WTC11 (cell line): ENCODE results near the gene BOD1L1. TPM values are rescaled to one million over a fixed set of nuclear protein-coding genes. Genes with fewer than 3 reads are reported as not detected.

Experiments
- ATAC-seq: fragments of 200-7000 bp; cut with Tn5 transposase; 2 replicates; pipeline ENCODE4 v1.10.0; 2021; ENCODE audit warnings: mild to moderate bottlenecking, moderate library complexity
- CTCF ChIA-PET: fragments of 300-600 bp; sonication (Branson Sonifier 250); formaldehyde crosslinking; loops from one replicate; lab custom pipeline; 2021; ENCODE audit warnings: antibody characterized with exemption; lab: Charles Lee
- POLR2A ChIA-PET: fragments of 350-600 bp; sonication (Branson Sonifier 250); formaldehyde crosslinking; loops from one replicate; lab custom pipeline; 2021; ENCODE audit warnings: antibody characterized with exemption; lab: Charles Lee
- DNase-seq: peaks from one replicate; pipeline ENCODE4 v3.0.0; 2021; ENCODE audit warnings: low spot score
- H3K27ac Mint-ChIP-seq: 2 replicates; pipeline ENCODE4 v1.8.0; 2021; ENCODE audit warnings: mixed read lengths
- H3K27me3 Mint-ChIP-seq: 2 replicates; pipeline ENCODE4 v1.8.0; 2021; ENCODE audit warnings: low read depth, mild to moderate bottlenecking, moderate library complexity, mixed read lengths
- H3K36me3 Mint-ChIP-seq: 2 replicates; pipeline ENCODE4 v1.8.0; 2021; ENCODE audit warnings: mixed read lengths
- H3K4me1 Mint-ChIP-seq: 2 replicates; pipeline ENCODE4 v1.8.0; 2022; ENCODE audit warnings: mixed read lengths
- H3K4me3 Mint-ChIP-seq: 2 replicates; pipeline ENCODE4 v1.8.0; 2021; ENCODE audit warnings: mild to moderate bottlenecking, moderate library complexity, mixed read lengths
- H3K9me3 Mint-ChIP-seq: 2 replicates; pipeline ENCODE4 v1.8.0; 2021; ENCODE audit warnings: mixed read lengths
- FOXK1 ChIP-seq: sonication (generic); formaldehyde crosslinking; IDR thresholded peaks from 2 replicates; pipeline ENCODE4 v1.8.0; 2022; ENCODE audit warnings: mild to moderate bottlenecking, moderate library complexity, missing genetic modification reagents
- IRF2 ChIP-seq: sonication (generic); formaldehyde crosslinking; IDR thresholded peaks from 2 replicates; pipeline ENCODE4 v1.8.0; 2022; ENCODE audit warnings: low read depth, missing genetic modification reagents, borderline replicate concordance
- KAT7 ChIP-seq: sonication (generic); formaldehyde crosslinking; IDR thresholded peaks from 2 replicates; pipeline ENCODE4 v1.8.1; 2023; ENCODE audit warnings: missing genetic modification reagents, mild to moderate bottlenecking, borderline replicate concordance
- MYBL2 ChIP-seq: sonication (generic); formaldehyde crosslinking; IDR thresholded peaks from 2 replicates; pipeline ENCODE4 v1.8.1; 2023; ENCODE audit warnings: mild to moderate bottlenecking, moderate library complexity, missing genetic modification reagents
- ZNF121 ChIP-seq: sonication (generic); formaldehyde crosslinking; IDR thresholded peaks from 2 replicates; pipeline ENCODE4 v1.8.0; 2023; ENCODE audit warnings: missing genetic modification reagents
- ZNF263 ChIP-seq: sonication (generic); formaldehyde crosslinking; IDR thresholded peaks from 2 replicates; pipeline ENCODE4 v1.8.1; 2022; ENCODE audit warnings: low read depth, mild to moderate bottlenecking, moderate library complexity, missing genetic modification reagents
- ZNF423 ChIP-seq: fragments of 250-450 bp; sonication (Bioruptor Pico); IDR thresholded peaks from 2 replicates; pipeline ENCODE4 v2.1.2; 2022; ENCODE audit warnings: mild to moderate bottlenecking, moderate library complexity
- total RNA-seq: library from RNA; stranded (reverse); gene quantifications from 3 replicates; pipeline ENCODE4 v1.2.3, GENCODE V29; 2021
- TF ChIP-seq, protein P1 (sequence below): fragments of 250-450 bp; sonication (Bioruptor Pico); IDR thresholded peaks from 2 replicates; pipeline ENCODE4 v2.1.2; 2022; ENCODE audit warnings: mild to moderate bottlenecking, moderate library complexity
- TF ChIP-seq, protein P2 (sequence below): sonication (generic); formaldehyde crosslinking; IDR thresholded peaks from 2 replicates; pipeline ENCODE4 v1.8.0; 2022; ENCODE audit warnings: mild to moderate bottlenecking, missing genetic modification reagents
- TF ChIP-seq, protein P3 (sequence below): sonication (generic); formaldehyde crosslinking; IDR thresholded peaks from 2 replicates; pipeline ENCODE4 v1.8.0; 2022; ENCODE audit warnings: mild to moderate bottlenecking, missing genetic modification reagents
- TF ChIP-seq, protein P4 (sequence below): sonication (generic); formaldehyde crosslinking; conservative IDR thresholded peaks from 2 replicates; pipeline ENCODE4 v1.8.1; 2023; ENCODE audit warnings: mild to moderate bottlenecking, low read depth, missing genetic modification reagents, moderate library complexity
- TF ChIP-seq, protein P5 (sequence below): sonication (generic); formaldehyde crosslinking; IDR thresholded peaks from 2 replicates; pipeline ENCODE4 v1.8.1; 2022; ENCODE audit warnings: mild to moderate bottlenecking, moderate library complexity, missing genetic modification reagents
- TF ChIP-seq, protein P6 (sequence below): sonication (generic); formaldehyde crosslinking; IDR thresholded peaks from 2 replicates; pipeline ENCODE4 v1.8.1; 2023; ENCODE audit warnings: mild to moderate bottlenecking, moderate library complexity, missing genetic modification reagents

BOD1L1 gene
- total RNA-seq, 1 experiment from 2014 or later: 43.5 TPM

DNA sequence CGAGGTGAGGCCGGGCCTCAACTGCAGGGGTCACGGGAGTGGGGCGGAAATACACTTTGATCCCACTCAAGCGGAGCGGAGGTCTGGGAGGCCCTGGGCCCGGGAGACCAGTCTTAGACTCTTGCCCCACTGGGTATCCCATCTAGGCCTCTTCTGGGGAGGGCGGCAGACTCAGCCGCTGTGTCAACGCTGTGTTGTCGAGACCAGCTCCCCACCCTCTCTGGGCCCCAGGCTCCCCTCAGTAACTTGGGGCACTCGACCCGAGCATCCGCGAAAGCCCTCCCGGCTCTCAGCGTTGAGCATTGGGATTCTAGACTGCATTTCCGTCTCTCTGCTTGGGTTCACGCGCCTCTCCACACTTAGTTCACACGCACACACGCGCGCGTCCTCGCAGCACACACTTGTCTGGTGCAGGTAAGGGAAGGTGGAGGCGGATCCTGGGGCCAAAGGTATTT, 84.9 kb downstream of the BOD1L1 start (continued):
- TF ChIP-seq, protein P1, sequence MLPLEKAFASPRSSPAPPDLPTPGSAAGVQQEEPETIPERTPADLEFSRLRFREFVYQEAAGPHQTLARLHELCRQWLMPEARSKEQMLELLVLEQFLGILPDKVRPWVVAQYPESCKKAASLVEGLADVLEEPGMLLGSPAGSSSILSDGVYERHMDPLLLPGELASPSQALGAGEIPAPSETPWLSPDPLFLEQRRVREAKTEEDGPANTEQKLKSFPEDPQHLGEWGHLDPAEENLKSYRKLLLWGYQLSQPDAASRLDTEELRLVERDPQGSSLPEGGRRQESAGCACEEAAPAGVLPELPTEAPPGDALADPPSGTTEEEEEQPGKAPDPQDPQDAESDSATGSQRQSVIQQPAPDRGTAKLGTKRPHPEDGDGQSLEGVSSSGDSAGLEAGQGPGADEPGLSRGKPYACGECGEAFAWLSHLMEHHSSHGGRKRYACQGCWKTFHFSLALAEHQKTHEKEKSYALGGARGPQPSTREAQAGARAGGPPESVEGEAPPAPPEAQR (CRISPR knock-in tag): no peak
- no peak for TF ChIP-seq FOXK1 (CRISPR knock-in tag)

DNA sequence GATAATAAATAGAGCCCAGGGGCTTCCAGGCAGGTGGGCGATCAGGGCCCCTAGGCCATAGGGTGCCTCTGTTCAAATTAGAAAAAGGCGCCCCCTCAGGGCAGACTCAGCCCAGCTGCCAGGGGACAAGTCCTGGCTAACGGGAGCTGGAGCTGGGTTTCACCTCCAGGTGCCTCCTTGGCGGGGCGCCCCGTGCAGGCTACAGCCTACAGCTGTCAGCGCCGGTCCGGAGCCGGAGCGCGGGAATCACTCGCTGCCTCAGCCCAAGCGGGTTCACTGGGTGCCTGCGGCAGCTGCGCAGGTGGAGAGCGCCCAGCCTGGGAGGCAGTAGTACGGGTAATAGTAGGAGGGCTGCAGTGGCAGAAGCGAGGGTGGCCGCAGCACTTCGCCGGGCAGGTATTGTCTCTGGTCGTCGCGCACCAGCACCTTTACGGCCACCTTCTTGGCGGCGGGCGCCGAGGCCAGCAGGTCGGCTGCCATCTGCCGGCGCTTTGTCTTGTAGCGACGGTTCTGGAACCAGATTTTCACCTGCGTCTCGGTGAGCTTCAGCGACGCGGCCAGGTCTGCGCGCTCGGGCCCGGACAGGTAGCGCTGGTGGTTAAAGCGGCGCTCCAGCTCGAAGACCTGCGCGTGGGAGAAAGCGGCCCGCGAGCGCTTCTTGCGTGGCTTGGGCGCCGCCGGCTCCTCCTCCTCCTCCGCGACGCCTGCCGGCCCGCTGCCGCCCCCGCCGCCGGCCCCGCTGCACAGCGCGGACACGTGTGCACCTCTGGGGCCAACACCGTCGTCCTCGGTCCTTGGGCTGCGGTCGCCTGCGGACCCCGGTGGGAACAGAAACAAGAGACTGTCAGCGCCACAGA, 85.6 kb downstream of the BOD1L1 start:
- DNase-seq (peak; percentile 80), ATAC-seq (peak; percentile 14)
- no peaks in the 10 kb centered on the region for H3K9me3 Mint-ChIP-seq
- POLR2A ChIA-PET: interaction anchor here (1.9 kb wide), 1 partner anchor 58 kb away, joined by 6 read pairs; the partner anchor contains the start of gene RAB28
- TF ChIP-seq IRF2 (CRISPR knock-in tag) (no peak), ZNF423 (CRISPR knock-in tag) (peak; percentile 33; the same call in 1 of the 2 replicates), KAT7 (CRISPR knock-in tag) (0 out of 2 replicates have a peak, but pooled peaks have one; percentile 72), MYBL2 (CRISPR knock-in tag) (peak; percentile 35; the same call in 1 of the 2 replicates), ZNF121 (CRISPR knock-in tag) (no peak), ZNF263 (CRISPR knock-in tag) (0 out of 2 replicates have a peak, but pooled peaks have one; percentile 39)
- TF ChIP-seq, protein P2, sequence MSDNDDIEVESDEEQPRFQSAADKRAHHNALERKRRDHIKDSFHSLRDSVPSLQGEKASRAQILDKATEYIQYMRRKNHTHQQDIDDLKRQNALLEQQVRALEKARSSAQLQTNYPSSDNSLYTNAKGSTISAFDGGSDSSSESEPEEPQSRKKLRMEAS (CRISPR knock-in tag): peak; percentile 78; the same call in 1 of the 2 replicates
- TF ChIP-seq, protein P3, sequence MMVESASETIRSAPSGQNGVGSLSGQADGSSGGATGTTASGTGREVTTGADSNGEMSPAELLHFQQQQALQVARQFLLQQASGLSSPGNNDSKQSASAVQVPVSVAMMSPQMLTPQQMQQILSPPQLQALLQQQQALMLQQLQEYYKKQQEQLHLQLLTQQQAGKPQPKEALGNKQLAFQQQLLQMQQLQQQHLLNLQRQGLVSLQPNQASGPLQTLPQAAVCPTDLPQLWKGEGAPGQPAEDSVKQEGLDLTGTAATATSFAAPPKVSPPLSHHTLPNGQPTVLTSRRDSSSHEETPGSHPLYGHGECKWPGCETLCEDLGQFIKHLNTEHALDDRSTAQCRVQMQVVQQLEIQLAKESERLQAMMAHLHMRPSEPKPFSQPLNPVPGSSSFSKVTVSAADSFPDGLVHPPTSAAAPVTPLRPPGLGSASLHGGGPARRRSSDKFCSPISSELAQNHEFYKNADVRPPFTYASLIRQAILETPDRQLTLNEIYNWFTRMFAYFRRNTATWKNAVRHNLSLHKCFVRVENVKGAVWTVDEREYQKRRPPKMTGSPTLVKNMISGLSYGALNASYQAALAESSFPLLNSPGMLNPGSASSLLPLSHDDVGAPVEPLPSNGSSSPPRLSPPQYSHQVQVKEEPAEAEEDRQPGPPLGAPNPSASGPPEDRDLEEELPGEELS (CRISPR knock-in tag): 0 out of 2 replicates have a peak, but pooled peaks have one; percentile 39
- TF ChIP-seq, protein P4, sequence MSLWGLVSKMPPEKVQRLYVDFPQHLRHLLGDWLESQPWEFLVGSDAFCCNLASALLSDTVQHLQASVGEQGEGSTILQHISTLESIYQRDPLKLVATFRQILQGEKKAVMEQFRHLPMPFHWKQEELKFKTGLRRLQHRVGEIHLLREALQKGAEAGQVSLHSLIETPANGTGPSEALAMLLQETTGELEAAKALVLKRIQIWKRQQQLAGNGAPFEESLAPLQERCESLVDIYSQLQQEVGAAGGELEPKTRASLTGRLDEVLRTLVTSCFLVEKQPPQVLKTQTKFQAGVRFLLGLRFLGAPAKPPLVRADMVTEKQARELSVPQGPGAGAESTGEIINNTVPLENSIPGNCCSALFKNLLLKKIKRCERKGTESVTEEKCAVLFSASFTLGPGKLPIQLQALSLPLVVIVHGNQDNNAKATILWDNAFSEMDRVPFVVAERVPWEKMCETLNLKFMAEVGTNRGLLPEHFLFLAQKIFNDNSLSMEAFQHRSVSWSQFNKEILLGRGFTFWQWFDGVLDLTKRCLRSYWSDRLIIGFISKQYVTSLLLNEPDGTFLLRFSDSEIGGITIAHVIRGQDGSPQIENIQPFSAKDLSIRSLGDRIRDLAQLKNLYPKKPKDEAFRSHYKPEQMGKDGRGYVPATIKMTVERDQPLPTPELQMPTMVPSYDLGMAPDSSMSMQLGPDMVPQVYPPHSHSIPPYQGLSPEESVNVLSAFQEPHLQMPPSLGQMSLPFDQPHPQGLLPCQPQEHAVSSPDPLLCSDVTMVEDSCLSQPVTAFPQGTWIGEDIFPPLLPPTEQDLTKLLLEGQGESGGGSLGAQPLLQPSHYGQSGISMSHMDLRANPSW (CRISPR knock-in tag): no peak
- TF ChIP-seq, protein P5, sequence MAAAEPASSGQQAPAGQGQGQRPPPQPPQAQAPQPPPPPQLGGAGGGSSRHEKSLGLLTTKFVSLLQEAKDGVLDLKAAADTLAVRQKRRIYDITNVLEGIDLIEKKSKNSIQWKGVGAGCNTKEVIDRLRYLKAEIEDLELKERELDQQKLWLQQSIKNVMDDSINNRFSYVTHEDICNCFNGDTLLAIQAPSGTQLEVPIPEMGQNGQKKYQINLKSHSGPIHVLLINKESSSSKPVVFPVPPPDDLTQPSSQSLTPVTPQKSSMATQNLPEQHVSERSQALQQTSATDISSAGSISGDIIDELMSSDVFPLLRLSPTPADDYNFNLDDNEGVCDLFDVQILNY (CRISPR knock-in tag): peak; percentile 64; the same call in 1 of the 2 replicates
- TF ChIP-seq, protein P6, sequence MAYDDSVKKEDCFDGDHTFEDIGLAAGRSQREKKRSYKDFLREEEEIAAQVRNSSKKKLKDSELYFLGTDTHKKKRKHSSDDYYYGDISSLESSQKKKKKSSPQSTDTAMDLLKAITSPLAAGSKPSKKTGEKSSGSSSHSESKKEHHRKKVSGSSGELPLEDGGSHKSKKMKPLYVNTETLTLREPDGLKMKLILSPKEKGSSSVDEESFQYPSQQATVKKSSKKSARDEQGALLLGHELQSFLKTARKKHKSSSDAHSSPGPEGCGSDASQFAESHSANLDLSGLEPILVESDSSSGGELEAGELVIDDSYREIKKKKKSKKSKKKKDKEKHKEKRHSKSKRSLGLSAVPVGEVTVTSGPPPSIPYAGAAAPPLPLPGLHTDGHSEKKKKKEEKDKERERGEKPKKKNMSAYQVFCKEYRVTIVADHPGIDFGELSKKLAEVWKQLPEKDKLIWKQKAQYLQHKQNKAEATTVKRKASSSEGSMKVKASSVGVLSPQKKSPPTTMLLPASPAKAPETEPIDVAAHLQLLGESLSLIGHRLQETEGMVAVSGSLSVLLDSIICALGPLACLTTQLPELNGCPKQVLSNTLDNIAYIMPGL (CRISPR knock-in tag): peak; percentile 74; the same call in 1 of the 2 replicates
- peaks cover 68% of the 10 kb centered on the region for H3K4me1 Mint-ChIP-seq
- peak overlapping the region; percentile 62 for H3K4me3 Mint-ChIP-seq
- peaks cover 98% of the 10 kb centered on the region for H3K27me3 Mint-ChIP-seq
- H3K36me3 Mint-ChIP-seq: peaks cover 6% of the 10 kb centered on the region; the same call in 1 of the 2 replicates
- no peak overlapping the region for H3K27ac Mint-ChIP-seq
- CTCF ChIA-PET: interaction anchor here (0.8 to 5.7 kb wide), 16 partner anchors 8 to 697 kb away, joined by 3 to 69 read pairs (median 6); partner anchors contain the start of gene RAB28
